ENCODE measurements around the gene SNRPB2. TPM values are rescaled to one million over a fixed set of nuclear protein-coding genes. Genes with fewer than 3 reads are reported as not detected.

The SNRPB2 gene
- 144 TPM for polyA plus RNA-seq (2012; ENCODE audit: insufficient read depth, insufficient read length, low read depth)

- Histone ChIP-seq H3K27me3 (no peaks in the 10 kb centered on the region), H3K9me3 (no peaks in the 10 kb centered on the region), H3K36me3 (peaks cover 23% of the 10 kb centered on the region), H3K4me1 (peaks cover 3% of the 10 kb centered on the region; the same call in 1 of the 2 replicates), H3K4me3 (ENCODE audit: low read depth, low read length) (peak within 1 kb of the TSS; percentile 94)
- peak; percentile 94 for DNase-seq
- no peak for TF ChIP-seq CTCF (IDR thresholded peaks at IDR 0.05; ENCODE audit: low read depth, low read length)
These were observed at the start of gene SNRPB2 for GRCh38 chr20:16729565-16730460. SNRPB2 (plus strand) TSS chr20:16730026; CDS start chr20:16731703, 1,677 bp downstream.

GRCh38 chr20:16684416-16684815 lies 45.4 kb upstream of the SNRPB2 start:
- Histone ChIP-seq H3K27me3 (no peaks in the 10 kb centered on the region), H3K36me3 (no peaks in the 10 kb centered on the region), H3K4me3 (ENCODE audit: low read depth, low read length) (no peak overlapping the region), H3K4me1 (no peaks in the 10 kb centered on the region), H3K9me3 (no peaks in the 10 kb centered on the region)
- TF ChIP-seq CTCF (IDR thresholded peaks at IDR 0.05; ENCODE audit: low read depth, low read length), result no peak
- DNase-seq, result no peak

GRCh38 chr20:16689906-16690305 lies 39.9 kb upstream of the SNRPB2 start:
- Histone ChIP-seq H3K4me3 (ENCODE audit: low read depth, low read length) (no peak overlapping the region), H3K9me3 (no peaks in the 10 kb centered on the region), H3K36me3 (no peaks in the 10 kb centered on the region), H3K4me1 (no peaks in the 10 kb centered on the region; the same call in 1 of the 2 replicates), H3K27me3 (no peaks in the 10 kb centered on the region)
- TF ChIP-seq CTCF (IDR thresholded peaks at IDR 0.05; ENCODE audit: low read depth, low read length), result no peak
- DNase-seq, result no peak

GRCh38 chr20:16691381-16691780 lies 38.4 kb upstream of the SNRPB2 start:
- no peak for TF ChIP-seq CTCF (IDR thresholded peaks at IDR 0.05; ENCODE audit: low read depth, low read length)
- no peaks in the 10 kb centered on the region; the same call in 1 of the 2 replicates for H3K4me1 ChIP-seq
- H3K4me3 ChIP-seq (ENCODE audit: low read depth, low read length), result no peak overlapping the region
- no peaks in the 10 kb centered on the region for H3K36me3 ChIP-seq
- no peaks in the 10 kb centered on the region for H3K27me3 ChIP-seq
- no peak for DNase-seq
- no peaks in the 10 kb centered on the region for H3K9me3 ChIP-seq

GRCh38 chr20:16692009-16692408 lies 37.8 kb upstream of the SNRPB2 start:
- Histone ChIP-seq H3K36me3 (no peaks in the 10 kb centered on the region), H3K27me3 (no peaks in the 10 kb centered on the region), H3K9me3 (no peaks in the 10 kb centered on the region), H3K4me1 (no peaks in the 10 kb centered on the region; the same call in 1 of the 2 replicates), H3K4me3 (ENCODE audit: low read depth, low read length) (no peak overlapping the region)
- DNase-seq, result no peak
- TF ChIP-seq CTCF (IDR thresholded peaks at IDR 0.05; ENCODE audit: low read depth, low read length), result no peak

- H3K27me3 ChIP-seq, result no peaks in the 10 kb centered on the region
- TF ChIP-seq CTCF (IDR thresholded peaks at IDR 0.05; ENCODE audit: low read depth, low read length), result no peak
- no peak for DNase-seq
- H3K36me3 ChIP-seq, result no peaks in the 10 kb centered on the region
- no peak overlapping the region for H3K4me3 ChIP-seq (ENCODE audit: low read depth, low read length)
- H3K9me3 ChIP-seq, result no peaks in the 10 kb centered on the region
- no peaks in the 10 kb centered on the region; the same call in 1 of the 2 replicates for H3K4me1 ChIP-seq
These were observed 37.4 kb upstream of the SNRPB2 start for GRCh38 chr20:16692442-16692841.

Data from BE2C (cell line).